H7 (cell line): Measurements from ENCODE around the gene ST8SIA5. TPM values are rescaled to one million over a fixed set of nuclear protein-coding genes. Genes with fewer than 3 reads are reported as not detected.

ENCODE experiments used
- DNase-seq: peaks from one replicate; pipeline ENCODE4 v3.0.0; 2012
- H3K27me3 ChIP-seq: 2 replicates; pipeline ENCODE4 v1.6.0; 2011; ENCODE audit warnings: mild to moderate bottlenecking, low read length; ENCODE audit not compliant: control insufficient read depth, insufficient read depth
- H3K36me3 ChIP-seq: replicated peaks from 2 replicates; pipeline ENCODE4 v1.5.1; 2011; ENCODE audit warnings: low read length; ENCODE audit not compliant: control insufficient read depth, insufficient read depth
- H3K4me3 ChIP-seq: 2 replicates; pipeline ENCODE4 v1.5.1; 2011; ENCODE audit warnings: low read depth, mild to moderate bottlenecking, control low read depth, low read length, moderate library complexity; ENCODE audit not compliant: insufficient read depth
- total RNA-seq: library from RNA; depleted of rRNA; stranded (reverse); fragments of >200 nt; shearing (Covaris generic); gene quantifications from 2 replicates; pipeline ENCODE4 v1.2.3, GENCODE V29; 2014

The ST8SIA5 gene
- total RNA-seq, 1 experiment from 2014 or later, result 0.38 TPM

DNA sequence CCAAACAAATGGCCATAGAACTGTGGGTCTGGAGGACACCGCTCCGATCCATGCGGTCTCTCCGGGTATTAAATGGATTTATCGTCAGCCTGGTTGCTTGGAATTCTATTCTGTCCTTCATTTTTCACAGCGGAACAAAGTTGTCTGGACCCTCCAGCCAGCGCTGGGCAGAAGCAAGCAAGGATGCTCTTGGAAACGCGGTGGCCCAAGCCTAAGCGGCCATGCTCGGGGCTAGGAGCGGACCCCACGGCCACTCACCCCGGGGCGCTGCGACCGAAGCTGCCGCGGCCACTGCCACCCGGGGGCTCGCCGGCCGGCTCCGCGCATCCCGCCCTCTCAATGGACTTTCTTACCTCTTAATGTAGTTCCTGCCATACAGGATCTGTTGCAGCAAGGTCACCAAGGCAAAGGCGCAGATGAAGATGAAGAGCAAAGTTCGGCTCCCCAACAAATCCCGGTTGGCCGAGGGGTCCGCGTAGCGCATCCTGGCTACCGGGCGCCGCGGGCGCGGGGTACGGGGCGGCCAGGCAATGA lies 761 bp downstream of the ST8SIA5 start:
- peaks cover 42% of the 10 kb centered on the region for H3K27me3 ChIP-seq
- H3K4me3 ChIP-seq, result peak overlapping the region; percentile 54
- no peaks in the 10 kb centered on the region for H3K36me3 ChIP-seq
- DNase-seq, result no peak

DNA sequence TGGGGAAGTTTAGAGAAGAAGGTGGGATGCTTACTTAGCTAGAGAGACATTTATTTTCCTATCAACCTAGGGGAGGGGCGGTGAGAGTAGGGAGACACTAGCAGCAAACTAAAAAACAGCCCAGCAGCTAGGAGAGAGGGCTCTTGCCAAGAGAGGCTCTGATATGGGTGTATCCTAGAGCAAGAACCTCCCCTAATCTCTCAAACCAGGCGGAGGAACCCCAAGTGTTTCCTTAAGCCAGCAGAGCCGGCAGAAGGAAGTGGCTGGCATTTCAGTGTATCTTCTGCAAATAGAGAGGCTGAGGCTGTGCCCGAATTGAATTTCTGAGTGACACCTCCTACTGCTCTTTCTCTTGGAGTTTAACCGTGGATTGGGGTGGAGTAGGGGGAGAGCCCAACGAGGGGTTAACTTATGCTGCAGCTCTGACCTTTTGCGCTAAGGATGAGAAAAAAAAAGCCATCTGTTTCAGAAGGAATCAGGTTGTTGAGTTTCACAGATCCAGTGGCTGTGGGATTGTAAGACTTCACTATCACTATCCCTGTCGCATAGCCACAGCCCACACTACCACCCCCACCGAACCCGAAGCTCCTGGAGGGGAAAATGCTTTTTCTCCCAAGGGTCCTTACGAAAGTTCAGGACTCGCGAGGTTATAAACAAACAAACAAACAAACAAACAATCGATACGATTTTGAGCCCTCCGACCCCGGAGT lies 1.4 kb downstream of the ST8SIA5 start:
- Histone ChIP-seq H3K27me3 (peaks cover 42% of the 10 kb centered on the region), H3K4me3 (no peak overlapping the region; the same call in 1 of the 2 replicates), H3K36me3 (no peaks in the 10 kb centered on the region)
- no peak for DNase-seq

DNA sequence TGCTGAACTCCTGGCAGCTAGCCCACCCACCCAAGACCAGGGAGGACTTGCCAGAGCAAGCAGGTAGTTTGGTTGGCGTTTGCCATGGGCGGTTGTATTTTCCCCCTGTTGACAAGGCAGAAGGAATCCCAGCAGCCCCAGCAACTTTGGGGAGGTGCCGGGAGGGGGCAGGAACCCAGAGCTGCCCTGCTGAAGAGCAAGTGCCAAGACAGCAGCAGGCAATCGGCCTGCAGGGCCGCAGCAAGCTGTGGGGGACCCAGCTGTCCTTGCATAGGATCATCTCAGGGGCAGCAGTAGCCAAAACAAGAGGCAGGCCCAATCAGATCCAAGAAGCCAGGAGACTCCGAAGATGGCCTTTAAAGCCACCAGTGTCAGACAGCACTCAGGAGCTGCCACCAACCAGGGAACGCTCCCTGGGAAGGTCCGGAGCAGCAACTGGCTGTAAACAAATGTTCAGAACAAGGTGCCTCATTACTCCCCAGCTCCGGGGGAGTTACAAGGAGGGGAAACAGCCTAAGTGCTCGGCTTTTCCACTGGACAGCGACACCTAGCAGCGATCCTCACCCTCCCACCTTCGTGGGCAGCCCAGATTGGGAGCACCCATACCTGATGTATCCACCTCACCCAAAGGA lies 2.1 kb downstream of the ST8SIA5 start:
- peaks cover 40% of the 10 kb centered on the region for H3K27me3 ChIP-seq
- H3K4me3 ChIP-seq, result no peak overlapping the region
- no peaks in the 10 kb centered on the region for H3K36me3 ChIP-seq
- DNase-seq, result peak; percentile 72

DNA sequence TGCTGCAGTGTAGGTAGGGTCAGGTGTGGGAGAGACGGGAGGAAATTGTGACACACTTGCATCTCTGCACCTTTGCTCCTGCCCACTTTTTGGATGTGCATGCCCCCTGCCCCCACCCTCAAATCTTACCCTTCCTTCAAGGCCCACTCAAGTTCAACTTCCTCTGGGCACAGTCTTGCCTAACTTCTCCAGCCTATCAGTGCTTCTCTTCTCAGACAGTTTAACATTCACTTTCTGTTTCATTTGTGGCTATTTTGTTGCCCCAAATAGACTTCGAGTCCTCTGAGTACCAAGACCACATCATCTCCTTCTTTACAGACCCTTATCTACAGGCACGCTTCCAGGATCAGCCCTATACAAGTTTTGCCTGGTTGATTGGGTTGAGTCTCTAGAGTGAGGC lies 2.7 kb downstream of the ST8SIA5 start:
- no peak overlapping the region for H3K4me3 ChIP-seq
- DNase-seq, result no peak
- H3K27me3 ChIP-seq, result peaks cover 40% of the 10 kb centered on the region
- H3K36me3 ChIP-seq, result no peaks in the 10 kb centered on the region

DNA sequence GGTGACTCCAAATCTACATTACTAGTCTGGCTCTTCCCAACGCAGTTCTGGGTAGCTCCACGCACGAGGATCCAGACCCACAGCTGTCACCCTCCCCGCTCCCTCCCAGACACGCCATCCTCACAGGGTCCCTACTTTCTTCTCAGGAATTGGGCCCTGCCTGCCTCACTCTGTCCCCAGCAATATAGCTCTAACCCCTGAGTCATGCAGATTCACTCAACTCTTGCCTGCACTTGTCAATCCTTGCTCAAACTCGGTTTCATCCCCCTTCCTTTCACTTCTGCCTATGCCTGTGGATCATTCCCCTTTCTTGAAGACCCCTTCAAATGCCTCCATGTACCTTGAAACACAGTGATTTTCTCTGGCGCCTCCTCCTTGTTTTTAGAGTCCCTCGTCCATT lies 5.0 kb downstream of the ST8SIA5 start:
- H3K4me3 ChIP-seq, result no peak overlapping the region
- no peaks in the 10 kb centered on the region for H3K36me3 ChIP-seq
- DNase-seq, result no peak
- H3K27me3 ChIP-seq, result peaks cover 20% of the 10 kb centered on the region

DNA sequence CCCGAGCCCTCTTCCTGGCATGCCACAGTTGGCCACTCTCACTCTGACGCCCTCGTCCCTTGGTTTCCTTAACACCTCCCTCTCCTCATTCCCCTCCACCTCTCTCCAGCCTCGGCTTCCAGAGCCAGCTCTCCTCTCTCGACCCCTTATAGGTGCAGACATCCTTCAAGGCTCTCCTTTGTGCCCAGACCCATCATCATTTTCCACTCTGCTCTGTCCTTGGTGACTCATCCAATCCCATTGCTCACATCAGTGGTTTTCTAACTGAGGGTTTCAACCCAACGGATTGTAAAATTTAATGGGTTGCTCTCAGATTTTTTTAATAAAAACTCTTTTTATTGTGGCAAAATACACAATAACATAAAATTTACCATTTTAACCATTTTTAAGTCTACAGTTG lies 6.2 kb downstream of the ST8SIA5 start:
- H3K36me3 ChIP-seq, result no peaks in the 10 kb centered on the region
- peaks cover 8% of the 10 kb centered on the region for H3K27me3 ChIP-seq
- DNase-seq, result no peak
- H3K4me3 ChIP-seq, result no peak overlapping the region

DNA sequence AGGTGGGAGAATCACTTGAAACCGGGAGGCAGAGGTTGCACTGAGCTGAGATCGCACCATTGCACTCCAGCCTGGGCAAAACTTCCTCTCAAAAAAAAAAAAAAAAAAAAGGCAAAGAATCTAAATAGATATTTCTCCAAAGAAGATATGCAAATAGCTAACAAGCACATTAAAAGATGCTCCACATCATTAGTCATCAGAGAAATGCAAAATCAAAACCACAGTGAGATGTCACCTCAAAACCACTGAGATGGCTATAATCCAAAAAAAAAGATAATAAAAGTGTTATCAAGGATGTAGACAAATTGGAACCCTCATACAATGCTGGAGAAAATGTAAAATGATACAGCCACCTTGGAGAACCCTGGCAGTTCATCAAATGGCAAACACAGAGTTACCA lies 8.4 kb downstream of the ST8SIA5 start:
- Histone ChIP-seq H3K27me3 (peaks cover 1% of the 10 kb centered on the region; the same call in 1 of the 2 replicates), H3K36me3 (no peaks in the 10 kb centered on the region), H3K4me3 (no peak overlapping the region)
- no peak for DNase-seq

DNA sequence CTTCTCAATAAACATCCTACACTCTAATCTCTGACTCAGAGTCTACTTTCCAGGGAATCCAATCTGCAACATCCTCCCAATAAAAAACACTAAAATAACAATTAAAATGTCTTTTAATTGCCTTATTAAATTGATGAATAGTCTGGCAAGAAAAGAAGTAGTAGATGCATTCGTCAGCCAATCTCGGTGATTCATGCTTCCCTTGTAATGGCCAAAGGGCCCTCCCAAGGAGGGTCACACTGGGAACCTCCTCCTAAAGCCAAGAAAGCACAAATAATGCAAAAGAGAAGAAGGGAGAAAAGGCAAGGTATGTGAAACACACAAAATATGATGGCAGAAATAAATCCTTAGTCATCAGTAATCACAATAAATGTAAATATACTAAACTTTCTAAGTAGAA lies 16.8 kb downstream of the ST8SIA5 start:
- H3K36me3 ChIP-seq, result no peaks in the 10 kb centered on the region
- DNase-seq, result no peak
- H3K4me3 ChIP-seq, result no peak overlapping the region
- no peaks in the 10 kb centered on the region for H3K27me3 ChIP-seq

DNA sequence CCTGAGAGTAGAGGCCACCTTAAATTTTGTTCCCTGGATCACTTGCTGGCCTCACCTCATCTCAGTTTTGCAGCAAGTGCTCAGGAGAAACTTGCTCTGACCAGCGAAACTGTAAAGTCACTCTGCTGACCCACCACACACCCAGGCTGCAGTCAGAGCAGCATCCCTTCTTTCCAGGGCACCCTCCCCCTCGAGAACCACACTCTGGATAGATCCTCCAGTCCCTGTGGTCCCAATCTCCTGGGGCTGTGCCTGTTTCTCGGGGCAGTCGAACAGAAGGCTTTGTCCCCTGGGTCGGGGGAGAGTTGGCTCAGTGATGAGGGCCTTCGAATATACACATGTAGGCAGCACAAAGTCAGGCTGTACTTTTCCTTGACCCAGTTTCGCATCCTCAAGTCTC lies 18.4 kb downstream of the ST8SIA5 start:
- no peak overlapping the region for H3K4me3 ChIP-seq
- DNase-seq, result no peak
- H3K36me3 ChIP-seq, result no peaks in the 10 kb centered on the region
- no peaks in the 10 kb centered on the region for H3K27me3 ChIP-seq

DNA sequence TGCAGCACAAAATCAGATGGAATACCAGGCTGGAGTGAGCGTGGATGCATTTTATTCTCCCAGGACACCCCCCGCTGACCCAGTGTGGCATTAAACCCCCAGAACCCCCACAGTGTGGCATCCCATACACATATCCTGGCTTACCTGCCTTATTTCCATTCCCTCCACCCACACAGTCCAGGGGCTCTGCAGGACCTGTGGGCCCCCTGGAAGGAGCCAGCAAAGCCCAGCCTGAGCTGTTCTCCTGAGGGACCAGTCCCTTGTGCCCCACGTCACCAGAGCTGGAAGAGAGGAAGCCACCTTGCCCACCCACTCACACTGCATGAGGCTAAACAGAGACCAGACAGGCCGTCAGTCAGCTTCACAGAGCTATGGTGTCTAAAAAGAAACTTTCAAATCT lies 20.1 kb downstream of the ST8SIA5 start:
- no peaks in the 10 kb centered on the region for H3K27me3 ChIP-seq
- no peak for DNase-seq
- H3K36me3 ChIP-seq, result no peaks in the 10 kb centered on the region
- no peak overlapping the region for H3K4me3 ChIP-seq

DNA sequence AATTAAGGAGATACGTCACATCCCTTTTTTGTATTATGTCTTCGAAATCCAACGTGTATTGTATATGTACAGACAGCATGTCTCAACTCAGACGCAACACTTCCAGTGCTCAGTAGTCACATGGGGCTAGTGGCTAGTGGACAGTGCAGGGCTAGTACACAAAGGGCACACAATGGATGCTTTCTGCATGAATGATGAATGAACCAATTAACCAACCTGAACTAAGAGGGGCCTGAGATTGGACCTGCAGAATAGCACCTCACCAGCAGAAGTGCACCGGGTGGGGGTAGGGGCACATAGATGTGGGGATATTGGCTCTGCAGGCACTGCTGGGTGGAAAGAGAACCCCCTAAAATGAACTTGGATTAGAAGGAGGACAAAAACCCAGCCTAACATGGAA lies 20.7 kb downstream of the ST8SIA5 start:
- H3K27me3 ChIP-seq, result no peaks in the 10 kb centered on the region
- H3K36me3 ChIP-seq, result no peaks in the 10 kb centered on the region
- H3K4me3 ChIP-seq, result no peak overlapping the region
- no peak for DNase-seq

DNA sequence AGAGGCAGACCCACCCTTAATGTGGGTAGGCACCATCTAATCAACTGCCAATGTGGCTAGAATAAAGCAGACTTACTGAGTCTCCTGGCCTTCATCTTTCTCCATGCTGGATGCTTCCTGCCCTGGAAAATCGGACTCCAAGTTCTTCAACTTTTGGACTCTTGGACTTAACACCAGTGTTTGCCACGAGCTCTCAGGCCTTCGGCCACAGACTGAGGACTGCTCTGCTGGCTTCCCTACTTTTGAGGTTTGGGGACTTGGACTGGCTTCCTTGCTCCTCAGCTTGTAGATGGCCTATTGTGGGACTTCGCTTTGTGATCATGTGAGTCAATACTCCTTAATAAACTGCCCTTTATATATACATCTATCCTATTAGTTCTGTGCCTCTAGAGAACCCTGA lies 21.9 kb downstream of the ST8SIA5 start:
- Histone ChIP-seq H3K27me3 (no peaks in the 10 kb centered on the region), H3K36me3 (no peaks in the 10 kb centered on the region), H3K4me3 (no peak overlapping the region)
- DNase-seq, result no peak

DNA sequence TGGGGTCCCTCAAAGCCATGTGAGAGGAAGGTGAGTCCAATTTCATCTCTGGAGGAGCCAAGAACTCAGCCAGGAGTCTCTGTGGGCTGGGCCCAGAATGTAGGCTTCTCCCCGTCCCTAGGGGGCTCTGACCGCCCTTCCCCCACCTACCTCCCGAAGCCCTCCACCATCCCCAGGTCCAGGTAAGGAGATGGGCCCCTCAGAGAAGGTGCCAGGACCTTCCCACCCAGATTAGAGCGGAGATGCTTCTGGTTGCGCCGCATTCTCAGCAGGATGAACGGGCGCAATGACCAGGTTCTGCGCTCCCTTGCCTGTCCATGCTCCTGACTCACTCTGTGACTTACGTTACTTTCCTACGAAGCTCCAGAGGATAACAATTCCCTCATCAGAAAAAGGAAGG lies 23.0 kb downstream of the ST8SIA5 start:
- DNase-seq, result no peak
- Histone ChIP-seq H3K27me3 (no peaks in the 10 kb centered on the region), H3K36me3 (no peaks in the 10 kb centered on the region), H3K4me3 (no peak overlapping the region)

DNA sequence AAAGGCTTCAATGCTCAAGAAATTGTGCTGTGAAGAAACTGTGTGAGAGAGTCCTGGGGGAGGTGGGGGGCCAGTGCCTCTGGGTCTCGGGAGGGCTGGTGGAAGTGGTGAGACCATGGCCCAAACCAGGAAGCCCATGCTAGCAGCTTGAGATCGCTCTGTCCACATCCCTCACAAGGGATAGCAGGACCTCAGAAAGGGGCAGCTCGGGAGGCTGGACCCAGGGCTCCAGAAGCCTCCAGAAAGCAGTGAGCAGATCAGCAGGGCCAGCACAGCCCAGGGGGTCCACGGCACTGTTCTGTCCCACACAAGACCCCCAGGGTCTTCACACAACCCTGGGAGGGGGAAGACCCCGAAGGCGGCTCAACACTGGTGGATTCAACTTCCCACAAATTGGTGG lies 24.1 kb downstream of the ST8SIA5 start:
- no peaks in the 10 kb centered on the region for H3K27me3 ChIP-seq
- no peak for DNase-seq

DNA sequence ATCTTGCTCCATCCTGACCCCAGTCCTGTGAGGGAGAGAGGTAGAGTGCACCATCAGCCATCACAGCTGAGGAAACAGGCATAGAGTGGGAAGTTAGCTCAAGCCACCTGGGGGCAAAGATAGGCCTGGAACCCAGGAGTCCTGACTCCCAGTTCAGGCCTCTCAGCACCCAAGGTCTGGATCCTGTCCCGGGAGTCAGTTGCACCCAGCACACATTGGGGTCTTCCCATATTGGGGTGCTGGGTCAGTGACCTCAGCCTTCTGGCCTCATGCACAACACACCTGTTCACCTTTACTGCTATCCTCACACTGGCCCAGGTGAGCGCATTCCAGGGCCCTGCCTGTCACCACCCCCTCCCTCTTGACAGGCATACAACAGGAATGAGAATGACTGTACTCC lies 24.7 kb downstream of the ST8SIA5 start:
- no peak for DNase-seq
- Histone ChIP-seq H3K27me3 (no peaks in the 10 kb centered on the region), H3K36me3 (no peaks in the 10 kb centered on the region), H3K4me3 (no peak overlapping the region)

More for the DNA sequence above, 24.1 kb downstream of the ST8SIA5 start:
- H3K4me3 ChIP-seq, result no peak overlapping the region
- H3K36me3 ChIP-seq, result no peaks in the 10 kb centered on the region
